Stimulated activated memory B cell treated with anti-CD40 and anti-IgM and Interleukin-4, amounts not matched to agents 10 μg/mL and 1 μg/mL and 100 μg/mL, for 72 hours (primary cell): ENCODE data around the gene IRF8.
A peak's percentile ranks its signal among the peaks of the same experiment; 100 is the strongest.

Experiments used
- ATAC-seq: fragments of 150-1000 bp; cut with Tn5 transposase; 2 replicates; pipeline ENCODE4 v1.10.0; 2021
- H3K27ac Mint-ChIP-seq: one replicate; pipeline ENCODE4 v1.8.0; 2022; ENCODE audit warnings: mild to moderate bottlenecking, mixed read lengths
- H3K27me3 Mint-ChIP-seq: one replicate; pipeline ENCODE4 v1.8.0; 2022; ENCODE audit warnings: mixed read lengths
- H3K36me3 Mint-ChIP-seq: one replicate; pipeline ENCODE4 v1.8.0; 2022; ENCODE audit warnings: mixed read lengths
- H3K4me1 Mint-ChIP-seq: one replicate; pipeline ENCODE4 v1.8.0; 2022; ENCODE audit warnings: mixed read lengths
- H3K4me3 Mint-ChIP-seq: one replicate; pipeline ENCODE4 v1.8.0; 2022; ENCODE audit warnings: mild to moderate bottlenecking, moderate library complexity, mixed read lengths
- H3K9me3 Mint-ChIP-seq: one replicate; pipeline ENCODE4 v1.8.0; 2022; ENCODE audit warnings: mixed read lengths

The IRF8 gene

GRCh38 chr16:85959686-85960085 lies 60.7 kb downstream of the IRF8 start:
- Mint-ChIP-seq H3K36me3 (no peaks in the 10 kb centered on the region), H3K27ac (no peak overlapping the region), H3K4me3 (no peak overlapping the region), H3K9me3 (no peaks in the 10 kb centered on the region), H3K27me3 (no peaks in the 10 kb centered on the region), H3K4me1 (peaks cover 59% of the 10 kb centered on the region)
- ATAC-seq: no peak

GRCh38 chr16:85960486-85961046 lies 61.6 kb downstream of the IRF8 start:
- ATAC-seq: no peak
- no peaks in the 10 kb centered on the region for H3K9me3 Mint-ChIP-seq
- no peak overlapping the region for H3K27ac Mint-ChIP-seq
- H3K27me3 Mint-ChIP-seq: no peaks in the 10 kb centered on the region
- H3K36me3 Mint-ChIP-seq: no peaks in the 10 kb centered on the region
- no peak overlapping the region for H3K4me3 Mint-ChIP-seq
- peaks cover 59% of the 10 kb centered on the region for H3K4me1 Mint-ChIP-seq

GRCh38 chr16:85961988-85962915 lies 63.3 kb downstream of the IRF8 start:
- H3K27ac Mint-ChIP-seq: peak overlapping the region; percentile 45

GRCh38 chr16:85963753-85964285 lies 64.9 kb downstream of the IRF8 start:
- Mint-ChIP-seq H3K4me1 (peaks cover 67% of the 10 kb centered on the region), H3K4me3 (no peak overlapping the region), H3K36me3 (no peaks in the 10 kb centered on the region), H3K27me3 (no peaks in the 10 kb centered on the region), H3K27ac (peak overlapping the region; percentile 84), H3K9me3 (peaks cover 2% of the 10 kb centered on the region)
- ATAC-seq: no peak

More at GRCh38 chr16:85961988-85962915, 63.3 kb downstream of the IRF8 start:
- H3K9me3 Mint-ChIP-seq: peaks cover 2% of the 10 kb centered on the region
- ATAC-seq: no peak
- no peaks in the 10 kb centered on the region for H3K27me3 Mint-ChIP-seq
- H3K4me3 Mint-ChIP-seq: no peak overlapping the region
- H3K36me3 Mint-ChIP-seq: no peaks in the 10 kb centered on the region
- peaks cover 59% of the 10 kb centered on the region for H3K4me1 Mint-ChIP-seq

- peak overlapping the region; percentile 52 for H3K4me3 Mint-ChIP-seq
- no peaks in the 10 kb centered on the region for H3K36me3 Mint-ChIP-seq
- peaks cover 81% of the 10 kb centered on the region for H3K4me1 Mint-ChIP-seq
- H3K9me3 Mint-ChIP-seq: peaks cover 2% of the 10 kb centered on the region
- peak overlapping the region; percentile 84 for H3K27ac Mint-ChIP-seq
- ATAC-seq: peak; percentile 84
- H3K27me3 Mint-ChIP-seq: no peaks in the 10 kb centered on the region
Observed at GRCh38 chr16:85965125-85965524, 66.2 kb downstream of the IRF8 start.

- Mint-ChIP-seq H3K27ac (peak overlapping the region; percentile 81), H3K9me3 (peaks cover 2% of the 10 kb centered on the region), H3K27me3 (no peaks in the 10 kb centered on the region), H3K36me3 (no peaks in the 10 kb centered on the region), H3K4me3 (no peak overlapping the region), H3K4me1 (peaks cover 78% of the 10 kb centered on the region)
- no peak for ATAC-seq
Observed at GRCh38 chr16:85967111-85967510, 68.1 kb downstream of the IRF8 start.

- H3K9me3 Mint-ChIP-seq: peaks cover 2% of the 10 kb centered on the region
- ATAC-seq: no peak
- H3K36me3 Mint-ChIP-seq: no peaks in the 10 kb centered on the region
- peak overlapping the region; percentile 65 for H3K4me3 Mint-ChIP-seq
- H3K4me1 Mint-ChIP-seq: peaks cover 72% of the 10 kb centered on the region
- peak overlapping the region; percentile 81 for H3K27ac Mint-ChIP-seq
- H3K27me3 Mint-ChIP-seq: no peaks in the 10 kb centered on the region
Observed at GRCh38 chr16:85968041-85968920, 69.3 kb downstream of the IRF8 start.

- Mint-ChIP-seq H3K4me1 (peaks cover 65% of the 10 kb centered on the region), H3K9me3 (peaks cover 2% of the 10 kb centered on the region), H3K27ac (peak overlapping the region; percentile 81), H3K36me3 (no peaks in the 10 kb centered on the region), H3K4me3 (peak overlapping the region; percentile 65), H3K27me3 (no peaks in the 10 kb centered on the region)
- ATAC-seq: peak; percentile 54
Observed at GRCh38 chr16:85969159-85969558, 70.2 kb downstream of the IRF8 start.

GRCh38 chr16:85969591-85969990 lies 70.6 kb downstream of the IRF8 start:
- Mint-ChIP-seq H3K36me3 (no peaks in the 10 kb centered on the region), H3K4me1 (peaks cover 61% of the 10 kb centered on the region), H3K27ac (peak overlapping the region; percentile 81), H3K4me3 (peak overlapping the region; percentile 65), H3K9me3 (peaks cover 2% of the 10 kb centered on the region), H3K27me3 (no peaks in the 10 kb centered on the region)
- peak; percentile 73 for ATAC-seq

- peaks cover 55% of the 10 kb centered on the region for H3K4me1 Mint-ChIP-seq
- H3K27me3 Mint-ChIP-seq: no peaks in the 10 kb centered on the region
Observed at GRCh38 chr16:85970016-85970733, 71.2 kb downstream of the IRF8 start.

GRCh38 chr16:85970738-85971137 lies 71.8 kb downstream of the IRF8 start:
- H3K4me1 Mint-ChIP-seq: peaks cover 52% of the 10 kb centered on the region
- H3K9me3 Mint-ChIP-seq: peaks cover 2% of the 10 kb centered on the region
- no peak for ATAC-seq
- H3K36me3 Mint-ChIP-seq: no peaks in the 10 kb centered on the region
- no peaks in the 10 kb centered on the region for H3K27me3 Mint-ChIP-seq
- H3K27ac Mint-ChIP-seq: peak overlapping the region; percentile 81
- no peak overlapping the region for H3K4me3 Mint-ChIP-seq

More at GRCh38 chr16:85970016-85970733, 71.2 kb downstream of the IRF8 start:
- Mint-ChIP-seq H3K4me3 (no peak overlapping the region), H3K36me3 (no peaks in the 10 kb centered on the region), H3K27ac (peak overlapping the region; percentile 81), H3K9me3 (peaks cover 2% of the 10 kb centered on the region)
- peak; percentile 29 for ATAC-seq
